HEK293 (cell line): Measurements from ENCODE around the gene HMX1.

Source experiments
- CTCF ChIA-PET: fragments of 350-600 bp; formaldehyde crosslinking; extraction: SDS; loops from one replicate; lab custom pipeline; 2021; ENCODE audit warnings: antibody characterized with exemption; lab: Yijun Ruan, JAX
- POLR2A ChIA-PET: fragments of 300-600 bp; formaldehyde crosslinking; extraction: SDS; loops from one replicate; lab custom pipeline; 2020; ENCODE audit warnings: antibody characterized with exemption, inconsistent platforms; lab: Yijun Ruan, JAX
- H3K27ac ChIP-seq: fragments of 200-500 bp; sonication (Bioruptor generic); 2 replicates; pipeline ENCODE4 v1.5.1; 2014; ENCODE audit warnings: low read depth, low read length, control low read depth, inconsistent platforms; ENCODE audit errors: extremely low read depth
- H3K36me3 ChIP-seq, 2 experiments: fragments of 200-500 bp in 1 of 2; sonication (Bioruptor generic) in 1 of 2; 1 replicate in 1 of 2; 2 replicates in 1 of 2; pipeline ENCODE4 v1.5.1; 2014 to 2017; ENCODE audit warnings: inconsistent platforms in 2 of 2, low read length in 2 of 2; ENCODE audit not compliant: control insufficient read depth in 2 of 2, insufficient read depth in 1 of 2
- H3K4me1 ChIP-seq: fragments of 200-500 bp; sonication (Bioruptor generic); 2 replicates; pipeline ENCODE4 v1.5.1; 2014; ENCODE audit warnings: mild to moderate bottlenecking, low read length, inconsistent platforms; ENCODE audit not compliant: control insufficient read depth, insufficient read depth
- H3K4me3 ChIP-seq: 2 replicates; pipeline ENCODE4 v1.5.1; 2011; ENCODE audit warnings: low read depth, mild to moderate bottlenecking, control low read depth, low read length, moderate library complexity
- H3K9me3 ChIP-seq: fragments of 200-500 bp; sonication (Bioruptor generic); 2 replicates; pipeline ENCODE4 v1.5.1; 2014; ENCODE audit warnings: low read depth, low read length, inconsistent platforms; ENCODE audit not compliant: control insufficient read depth, insufficient read depth
- GLIS2 ChIP-seq: fragments of 450-650 bp; formaldehyde crosslinking; IDR thresholded peaks from 2 replicates; pipeline ENCODE4 v1.5.1; 2016; ENCODE audit warnings: missing biosample characterization, missing genetic modification characterization
- KLF16 ChIP-seq: fragments of 450-650 bp; formaldehyde crosslinking; IDR thresholded peaks from 2 replicates; pipeline ENCODE4 v1.5.1; 2017; ENCODE audit warnings: missing biosample characterization, missing genetic modification characterization
- KLF7 ChIP-seq: fragments of 450-650 bp; formaldehyde crosslinking; IDR thresholded peaks from 2 replicates; pipeline ENCODE4 v1.5.1; 2016; ENCODE audit warnings: missing biosample characterization, missing genetic modification characterization, borderline replicate concordance
- MEIS1 ChIP-seq: sonication (generic); formaldehyde crosslinking; IDR thresholded peaks from 2 replicates; pipeline ENCODE4 v1.8.1; 2022; ENCODE audit warnings: missing genetic modification reagents, mild to moderate bottlenecking, borderline replicate concordance
- SCRT2 ChIP-seq: fragments of 450-650 bp; formaldehyde crosslinking; IDR thresholded peaks from 2 replicates; pipeline ENCODE4 v1.5.1; 2016; ENCODE audit warnings: missing biosample characterization, missing genetic modification characterization
- SP7 ChIP-seq: fragments of 450-650 bp; formaldehyde crosslinking; IDR thresholded peaks from 2 replicates; pipeline ENCODE4 v1.5.1; 2016; ENCODE audit warnings: missing biosample characterization, missing genetic modification characterization
- YY1 ChIP-seq: fragments of 450-650 bp; formaldehyde crosslinking; IDR thresholded peaks from 2 replicates; pipeline ENCODE4 v1.5.1; 2018; ENCODE audit warnings: missing biosample characterization, missing genetic modification characterization
- ZFHX2 ChIP-seq: fragments of 450-650 bp; formaldehyde crosslinking; conservative IDR thresholded peaks from 2 replicates; pipeline ENCODE4 v1.5.1; 2016; ENCODE audit warnings: missing biosample characterization, missing genetic modification characterization
- ZIC2 ChIP-seq: fragments of 450-650 bp; formaldehyde crosslinking; IDR thresholded peaks from 2 replicates; pipeline ENCODE4 v1.5.1; 2016; ENCODE audit warnings: missing biosample characterization, missing genetic modification characterization
- ZNF114 ChIP-seq: fragments of 450-650 bp; formaldehyde crosslinking; IDR thresholded peaks from 2 replicates; pipeline ENCODE4 v1.5.0; 2017; ENCODE audit warnings: missing biosample characterization, missing genetic modification characterization
- ZNF146 ChIP-seq: fragments of 450-650 bp; formaldehyde crosslinking; IDR thresholded peaks from 2 replicates; pipeline ENCODE4 v1.5.1; 2016; ENCODE audit warnings: missing biosample characterization, missing genetic modification characterization
- ZNF16 ChIP-seq: fragments of 450-650 bp; formaldehyde crosslinking; IDR thresholded peaks from 2 replicates; pipeline ENCODE4 v1.5.1; 2016; ENCODE audit warnings: low read depth, missing biosample characterization, missing genetic modification characterization
- ZNF19 ChIP-seq: fragments of 450-650 bp; formaldehyde crosslinking; IDR thresholded peaks from 2 replicates; pipeline ENCODE4; 2016; ENCODE audit warnings: missing biosample characterization, missing genetic modification characterization, low read depth
- ZNF2 ChIP-seq: fragments of 450-650 bp; formaldehyde crosslinking; IDR thresholded peaks from 2 replicates; pipeline ENCODE4 v1.5.1; 2016; ENCODE audit warnings: missing biosample characterization, missing genetic modification characterization
- ZNF202 ChIP-seq: fragments of 450-650 bp; formaldehyde crosslinking; IDR thresholded peaks from 2 replicates; pipeline ENCODE4 v1.5.1; 2016; ENCODE audit warnings: missing biosample characterization, missing genetic modification characterization, borderline replicate concordance
- ZNF214 ChIP-seq: fragments of 450-650 bp; formaldehyde crosslinking; IDR thresholded peaks from 2 replicates; pipeline ENCODE4 v1.5.1; 2017; ENCODE audit warnings: missing biosample characterization, mild to moderate bottlenecking, missing genetic modification characterization, borderline replicate concordance
- ZNF248 ChIP-seq: fragments of 450-650 bp; formaldehyde crosslinking; IDR thresholded peaks from 2 replicates; pipeline ENCODE4 v1.5.1; 2017; ENCODE audit warnings: missing biosample characterization, missing genetic modification characterization
- ZNF274 ChIP-seq, 2 experiments: fragments of 200-500 bp in 1 of 2; fragments of 450-650 bp in 1 of 2; sonication (Bioruptor generic) in 1 of 2; formaldehyde crosslinking in 1 of 2; IDR thresholded peaks; 2 replicates each; pipeline versions ENCODE4 v1.5.1 to v1.6.1; 2014 to 2016; ENCODE audit warnings: borderline replicate concordance in 1 of 2, inconsistent platforms in 1 of 2, low read length in 1 of 2, missing biosample characterization in 1 of 2, missing genetic modification characterization in 1 of 2
- ZNF302 ChIP-seq: fragments of 450-650 bp; formaldehyde crosslinking; IDR thresholded peaks from 2 replicates; pipeline ENCODE4 v1.5.1; 2016; ENCODE audit warnings: missing biosample characterization, missing genetic modification characterization, low read depth
- ZNF350 ChIP-seq: fragments of 450-650 bp; formaldehyde crosslinking; IDR thresholded peaks from 2 replicates; pipeline ENCODE4 v1.5.0; 2017; ENCODE audit warnings: missing biosample characterization, mild to moderate bottlenecking, missing genetic modification characterization
- ZNF423 ChIP-seq: fragments of 450-650 bp; formaldehyde crosslinking; IDR thresholded peaks from 2 replicates; pipeline ENCODE4 v1.5.1; 2016; ENCODE audit warnings: missing biosample characterization, missing genetic modification characterization
- ZNF521 ChIP-seq: fragments of 450-650 bp; formaldehyde crosslinking; IDR thresholded peaks from 2 replicates; pipeline ENCODE4 v1.5.1; 2017; ENCODE audit warnings: missing biosample characterization, mild to moderate bottlenecking, missing genetic modification characterization
- ZNF549 ChIP-seq: fragments of 450-650 bp; IDR thresholded peaks from 2 replicates; pipeline ENCODE4 v1.5.1; 2018; ENCODE audit warnings: missing biosample characterization, missing genetic modification characterization, mild to moderate bottlenecking, inconsistent platforms, moderate library complexity
- ZNF571 ChIP-seq: fragments of 450-650 bp; formaldehyde crosslinking; IDR thresholded peaks from 2 replicates; pipeline ENCODE4 v1.5.0; 2017; ENCODE audit warnings: missing biosample characterization, missing genetic modification characterization
- ZNF610 ChIP-seq: fragments of 450-650 bp; formaldehyde crosslinking; IDR thresholded peaks from 2 replicates; pipeline ENCODE4 v1.5.1; 2016; ENCODE audit warnings: missing biosample characterization, missing genetic modification characterization, borderline replicate concordance
- ZNF623 ChIP-seq: fragments of 450-650 bp; formaldehyde crosslinking; IDR thresholded peaks from 2 replicates; pipeline ENCODE4 v1.5.1; 2016; ENCODE audit warnings: missing biosample characterization, missing genetic modification characterization
- ZNF792 ChIP-seq: fragments of 450-650 bp; formaldehyde crosslinking; IDR thresholded peaks from 2 replicates; pipeline ENCODE4 v1.5.1; 2016; ENCODE audit warnings: missing biosample characterization, missing genetic modification characterization
- TF ChIP-seq, protein P1 (sequence below): fragments of 450-650 bp; formaldehyde crosslinking; IDR thresholded peaks from 2 replicates; pipeline ENCODE4 v1.5.1; 2016; ENCODE audit warnings: missing biosample characterization, missing genetic modification characterization

The HMX1 gene

DNA sequence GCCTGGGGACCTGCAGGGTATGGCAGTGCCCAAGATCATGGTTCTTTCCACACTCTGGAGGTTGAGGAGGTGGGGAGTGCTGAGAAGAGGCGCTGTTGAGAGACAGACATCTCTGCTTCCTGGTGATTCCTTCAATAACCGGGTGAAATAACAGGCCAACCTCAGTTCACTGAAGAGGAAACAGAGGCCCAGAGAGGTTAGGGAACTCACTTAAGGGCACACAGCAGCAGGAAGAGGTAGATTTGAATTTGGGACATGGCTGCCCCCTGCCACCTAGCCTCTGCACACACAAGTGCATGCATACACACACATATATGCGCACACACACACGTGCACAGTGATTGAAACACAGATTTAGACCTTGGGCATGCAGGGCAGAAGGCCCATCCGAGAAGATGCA lies 24.9 kb upstream of the HMX1 start (continued):
- TF ChIP-seq ZNF623 (tag by site-specific recombination): no peak
- TF ChIP-seq, all 188 proteins: peak for 0

DNA sequence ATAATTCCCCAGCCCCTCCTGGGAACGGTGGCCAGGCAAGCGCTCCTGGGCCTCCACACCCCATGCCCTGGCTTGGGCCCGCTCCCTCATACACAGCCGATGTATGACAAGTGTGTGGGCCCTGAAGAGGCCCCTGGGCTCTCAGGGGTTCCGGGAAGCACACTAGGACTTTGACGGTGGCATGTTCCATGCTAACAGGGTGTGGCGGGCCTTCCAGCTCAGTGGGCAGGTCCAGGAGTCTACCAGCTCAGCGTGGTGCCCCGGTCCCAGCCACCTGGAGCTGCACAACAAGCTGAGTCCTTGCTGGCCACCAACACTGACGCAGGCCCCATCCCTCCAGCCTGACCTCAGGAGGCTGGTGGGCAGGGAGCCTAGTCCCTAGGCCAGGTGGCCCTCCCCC lies 24.4 kb upstream of the HMX1 start:
- no peak overlapping the region for H3K27ac ChIP-seq
- H3K4me1 ChIP-seq: no peaks in the 10 kb centered on the region
- H3K36me3 ChIP-seq: no peaks in the 10 kb centered on the region
- ChIA-PET CTCF (interaction anchor here (0.9 kb wide), 1 partner anchor 10 kb away, joined by 3 read pairs; no protein-coding TSS in a partner anchor), POLR2A (no interaction called here)
- no peak for TF ChIP-seq ZNF792 (tag by site-specific recombination)
- TF ChIP-seq ZIC2 (tag by site-specific recombination): peak; percentile 61
- no peaks in the 10 kb centered on the region for H3K9me3 ChIP-seq
- no peak overlapping the region for H3K4me3 ChIP-seq

DNA sequence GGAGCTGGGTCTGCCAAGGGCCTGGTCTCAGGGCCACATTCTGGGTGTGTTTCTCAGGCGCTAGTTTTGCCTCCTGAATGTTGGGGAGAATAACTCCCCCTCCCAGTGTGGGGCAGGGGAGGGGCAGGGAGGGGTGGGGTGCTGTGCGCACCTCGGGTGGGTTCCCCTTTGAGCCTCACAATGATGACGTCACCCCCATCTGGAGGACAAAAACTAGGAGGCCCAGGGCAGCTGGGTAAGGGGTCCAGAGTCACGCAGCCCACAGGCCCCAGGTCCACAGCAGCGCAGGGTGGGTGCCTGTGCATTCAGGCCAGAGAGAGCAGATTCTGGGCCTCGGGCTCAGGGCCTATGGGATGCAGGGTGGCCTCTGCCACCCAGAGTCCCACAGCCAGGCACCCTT lies 23.7 kb upstream of the HMX1 start:
- no peak overlapping the region for H3K27ac ChIP-seq
- ChIA-PET POLR2A (no interaction called here), CTCF (interaction anchor here (0.6 to 0.9 kb wide), 2 partner anchors 9 to 51 kb away, joined by 3 read pairs; no protein-coding TSS in a partner anchor)
- no peaks in the 10 kb centered on the region for H3K4me1 ChIP-seq
- H3K9me3 ChIP-seq: no peaks in the 10 kb centered on the region
- no peak for TF ChIP-seq ZNF549 (tag by site-specific recombination)
- no peak for TF ChIP-seq ZNF350 (tag by site-specific recombination)
- no peak for TF ChIP-seq ZNF521 (tag by site-specific recombination)
- TF ChIP-seq ZNF274 (IDR thresholded peaks at IDR 0.05; ENCODE audit: low read length): no peak
- TF ChIP-seq ZNF274 (tag by site-specific recombination; IDR thresholded peaks at IDR 0.05; ENCODE audit: borderline replicate concordance): no peak
- TF ChIP-seq ZNF610 (tag by site-specific recombination): no peak
- no peak for TF ChIP-seq SP7 (tag by site-specific recombination)
- TF ChIP-seq ZNF571 (tag by site-specific recombination): no peak
- no peaks in the 10 kb centered on the region for H3K36me3 ChIP-seq
- no peak overlapping the region for H3K4me3 ChIP-seq

DNA sequence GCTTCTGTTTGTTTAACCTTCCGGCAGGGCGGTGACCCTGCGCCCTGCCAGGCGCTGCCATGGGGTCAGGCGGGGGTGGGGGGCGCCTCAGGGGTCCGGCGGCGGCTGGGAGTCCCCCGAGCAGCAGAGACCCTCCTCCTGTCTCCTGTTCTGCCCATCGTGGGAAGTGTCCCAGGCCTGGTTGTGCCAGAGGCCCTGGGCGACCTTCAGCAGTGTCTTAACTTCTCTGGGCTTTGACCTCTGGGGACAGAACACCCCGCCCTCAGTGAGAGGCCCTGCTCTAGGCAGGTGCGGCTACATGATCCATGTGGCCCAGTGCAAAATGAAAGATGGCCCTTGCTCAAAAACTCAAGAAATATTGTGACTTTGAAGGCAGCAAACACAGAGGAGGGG lies 22.8 kb upstream of the HMX1 start:
- CTCF ChIA-PET: no interaction called here
- no peaks in the 10 kb centered on the region for H3K4me1 ChIP-seq
- no peak overlapping the region for H3K4me3 ChIP-seq
- POLR2A ChIA-PET: no interaction called here
- H3K9me3 ChIP-seq: no peaks in the 10 kb centered on the region
- H3K27ac ChIP-seq: no peak overlapping the region
- TF ChIP-seq YY1 (no peak), ZNF214 (tag by site-specific recombination) (no peak), MEIS1 (CRISPR knock-in tag) (no peak), SCRT2 (tag by site-specific recombination) (no peak), ZNF248 (tag by site-specific recombination) (no peak)
- TF ChIP-seq, all 188 proteins: peak for 0
- no peaks in the 10 kb centered on the region for H3K36me3 ChIP-seq

DNA sequence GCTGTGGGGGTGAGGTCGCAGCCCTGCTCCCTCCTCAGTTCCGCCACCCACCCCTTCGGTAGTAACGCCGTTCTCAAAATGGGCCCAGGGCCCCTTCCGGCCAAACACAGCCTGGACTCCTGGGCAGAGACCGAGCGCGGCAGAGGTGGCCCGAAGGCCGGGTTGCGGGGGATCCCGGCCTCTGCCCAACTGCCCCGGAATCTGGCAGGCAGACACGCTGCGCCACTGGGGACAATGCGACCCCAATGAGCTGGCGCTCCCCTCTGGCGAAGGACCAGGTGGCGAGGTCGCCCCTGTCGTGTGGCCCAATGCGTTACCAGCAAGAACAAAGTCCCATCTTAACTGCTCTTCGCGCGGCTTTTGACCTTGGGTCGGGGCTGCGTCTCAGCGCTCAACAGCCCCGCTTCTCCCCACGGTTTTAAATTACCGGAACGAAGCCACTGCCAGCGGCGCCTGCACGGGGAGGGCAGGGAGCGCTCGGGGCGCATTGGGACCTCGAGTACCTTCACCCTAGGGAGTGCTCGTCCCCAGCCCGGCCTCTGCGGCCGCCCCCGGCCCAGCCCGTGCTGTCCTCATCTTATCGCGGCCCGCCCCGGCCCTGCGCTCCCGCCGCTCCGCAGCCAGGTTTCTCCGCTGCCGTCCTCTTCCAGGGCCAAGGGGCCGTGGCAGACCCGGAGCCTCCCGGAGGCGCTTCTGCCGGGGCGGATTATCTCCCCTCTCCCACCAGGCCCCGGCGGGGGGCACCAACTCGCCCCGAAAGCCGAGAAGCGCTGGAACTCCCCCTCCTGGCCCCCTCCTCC lies 22.2 kb upstream of the HMX1 start:
- Histone ChIP-seq H3K27ac (no peak overlapping the region), H3K9me3 (no peaks in the 10 kb centered on the region), H3K4me1 (no peaks in the 10 kb centered on the region), H3K4me3 (no peak overlapping the region), H3K36me3 (no peaks in the 10 kb centered on the region)
- POLR2A ChIA-PET: no interaction called here
- CTCF ChIA-PET: no interaction called here
- no peak for TF ChIP-seq ZNF302
- no peak for TF ChIP-seq ZNF423 (tag by site-specific recombination)
- TF ChIP-seq ZFHX2 (tag by site-specific recombination): no peak
- TF ChIP-seq ZNF114: no peak
- no peak for TF ChIP-seq ZNF146
- no peak for TF ChIP-seq ZNF2 (tag by site-specific recombination)
- TF ChIP-seq, protein P1, sequence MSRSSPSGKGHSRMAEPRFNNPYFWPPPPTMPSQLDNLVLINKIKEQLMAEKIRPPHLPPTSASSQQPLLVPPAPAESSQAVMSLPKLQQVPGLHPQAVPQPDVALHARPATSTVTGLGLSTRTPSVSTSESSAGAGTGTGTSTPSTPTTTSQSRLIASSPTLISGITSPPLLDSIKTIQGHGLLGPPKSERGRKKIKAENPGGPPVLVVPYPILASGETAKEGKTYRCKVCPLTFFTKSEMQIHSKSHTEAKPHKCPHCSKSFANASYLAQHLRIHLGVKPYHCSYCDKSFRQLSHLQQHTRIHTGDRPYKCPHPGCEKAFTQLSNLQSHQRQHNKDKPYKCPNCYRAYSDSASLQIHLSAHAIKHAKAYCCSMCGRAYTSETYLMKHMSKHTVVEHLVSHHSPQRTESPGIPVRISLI (tag by site-specific recombination): no peak
- no peak for TF ChIP-seq ZNF19 (tag by site-specific recombination)
- no peak for TF ChIP-seq KLF16 (tag by site-specific recombination)
- no peak for TF ChIP-seq ZNF16 (tag by site-specific recombination)
- TF ChIP-seq KLF7 (tag by site-specific recombination): no peak
- TF ChIP-seq GLIS2 (tag by site-specific recombination): no peak
- no peak for TF ChIP-seq ZNF202 (tag by site-specific recombination)
